PFSK-1 (cell line): ENCODE measurements around the gene DKK2.

Experiments used
- FOXP2 ChIP-seq: optimal IDR thresholded peaks from 2 replicates; pipeline ENCODE3; 2011; ENCODE audit warnings: borderline replicate concordance, control low read depth, inconsistent platforms; ENCODE audit not compliant: insufficient read depth; ENCODE audit errors: extremely low read length, extremely low read depth
- POLR2AphosphoS5 ChIP-seq: IDR thresholded peaks from 2 replicates; pipeline ENCODE4 v1.6.1; 2012; ENCODE audit warnings: low read depth, mild to moderate bottlenecking, control low read depth, low read length, moderate library complexity
- SIN3A ChIP-seq: IDR thresholded peaks from 2 replicates; pipeline ENCODE4 v1.6.1; 2012; ENCODE audit warnings: mild to moderate bottlenecking, low read length, moderate library complexity, borderline replicate concordance; ENCODE audit not compliant: insufficient read depth
- TAF1 ChIP-seq: IDR thresholded peaks from 2 replicates; pipeline ENCODE4 v1.6.1; 2012; ENCODE audit warnings: low read length, control low read depth, borderline replicate concordance; ENCODE audit not compliant: insufficient read depth
- TF ChIP-seq, protein P1 (sequence below), 2 experiments: IDR thresholded peaks; 2 replicates each; pipeline versions ENCODE4 v1.6.1 to v1.8.0; 2011 to 2012; ENCODE audit warnings: low read depth in 2 of 2, low read length in 2 of 2, control low read depth in 1 of 2, inconsistent platforms in 1 of 2, mild to moderate bottlenecking in 1 of 2, moderate library complexity in 1 of 2; ENCODE audit not compliant: insufficient read depth in 1 of 2

Gene DKK2

DNA sequence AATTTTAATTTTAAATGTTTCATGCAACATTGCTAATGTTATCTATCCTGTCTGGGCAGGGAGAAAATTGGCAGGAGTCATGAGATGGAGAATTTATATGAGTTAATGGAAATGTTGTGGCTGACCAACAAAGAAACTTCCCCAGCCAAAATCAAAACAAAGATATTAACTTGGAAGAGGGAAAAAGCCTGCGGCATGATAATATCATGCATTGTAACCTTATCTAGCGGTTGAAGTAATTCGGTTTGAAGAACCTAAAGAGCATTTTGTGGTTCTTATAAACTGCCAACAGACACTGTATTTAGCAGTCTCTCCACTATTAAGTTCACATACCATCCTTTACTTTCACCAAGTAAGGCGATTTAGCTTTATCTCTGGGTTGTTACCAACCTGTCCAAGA is 42.3 kb downstream of the DKK2 start:
- no peak for TF ChIP-seq POLR2AphosphoS5
- no peak for TF ChIP-seq FOXP2
- no peak for TF ChIP-seq TAF1
- TF ChIP-seq SIN3A = no peak
- TF ChIP-seq, protein P1, sequence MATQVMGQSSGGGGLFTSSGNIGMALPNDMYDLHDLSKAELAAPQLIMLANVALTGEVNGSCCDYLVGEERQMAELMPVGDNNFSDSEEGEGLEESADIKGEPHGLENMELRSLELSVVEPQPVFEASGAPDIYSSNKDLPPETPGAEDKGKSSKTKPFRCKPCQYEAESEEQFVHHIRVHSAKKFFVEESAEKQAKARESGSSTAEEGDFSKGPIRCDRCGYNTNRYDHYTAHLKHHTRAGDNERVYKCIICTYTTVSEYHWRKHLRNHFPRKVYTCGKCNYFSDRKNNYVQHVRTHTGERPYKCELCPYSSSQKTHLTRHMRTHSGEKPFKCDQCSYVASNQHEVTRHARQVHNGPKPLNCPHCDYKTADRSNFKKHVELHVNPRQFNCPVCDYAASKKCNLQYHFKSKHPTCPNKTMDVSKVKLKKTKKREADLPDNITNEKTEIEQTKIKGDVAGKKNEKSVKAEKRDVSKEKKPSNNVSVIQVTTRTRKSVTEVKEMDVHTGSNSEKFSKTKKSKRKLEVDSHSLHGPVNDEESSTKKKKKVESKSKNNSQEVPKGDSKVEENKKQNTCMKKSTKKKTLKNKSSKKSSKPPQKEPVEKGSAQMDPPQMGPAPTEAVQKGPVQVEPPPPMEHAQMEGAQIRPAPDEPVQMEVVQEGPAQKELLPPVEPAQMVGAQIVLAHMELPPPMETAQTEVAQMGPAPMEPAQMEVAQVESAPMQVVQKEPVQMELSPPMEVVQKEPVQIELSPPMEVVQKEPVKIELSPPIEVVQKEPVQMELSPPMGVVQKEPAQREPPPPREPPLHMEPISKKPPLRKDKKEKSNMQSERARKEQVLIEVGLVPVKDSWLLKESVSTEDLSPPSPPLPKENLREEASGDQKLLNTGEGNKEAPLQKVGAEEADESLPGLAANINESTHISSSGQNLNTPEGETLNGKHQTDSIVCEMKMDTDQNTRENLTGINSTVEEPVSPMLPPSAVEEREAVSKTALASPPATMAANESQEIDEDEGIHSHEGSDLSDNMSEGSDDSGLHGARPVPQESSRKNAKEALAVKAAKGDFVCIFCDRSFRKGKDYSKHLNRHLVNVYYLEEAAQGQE (IDR thresholded peaks at IDR 0.05; ENCODE audit: insufficient read depth in 1 of 2, low read depth in 2 of 2, low read length in 2 of 2) = no peak

DNA sequence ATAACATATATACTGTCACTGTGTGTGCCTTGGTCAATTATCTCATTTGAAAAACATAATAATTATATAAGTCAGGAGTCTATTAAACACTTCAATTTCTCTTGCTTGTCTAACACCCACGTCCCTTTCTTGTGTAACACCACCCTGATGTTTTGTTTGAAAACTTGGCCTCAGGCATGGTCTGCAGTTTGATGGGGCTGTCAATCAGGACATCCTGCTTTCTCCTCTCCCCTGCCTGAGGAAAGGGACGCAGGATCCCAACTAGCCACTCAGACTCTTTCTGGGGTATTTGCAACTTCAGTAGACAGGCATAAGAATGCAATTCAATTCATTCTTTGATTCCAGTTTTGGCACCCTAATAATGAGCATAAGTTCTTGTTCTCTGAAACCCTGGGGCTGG is 48.8 kb downstream of the DKK2 start:
- no peak for TF ChIP-seq TAF1
- no peak for TF ChIP-seq SIN3A
- TF ChIP-seq, protein P1 (IDR thresholded peaks at IDR 0.05; ENCODE audit: insufficient read depth in 1 of 2, low read depth in 2 of 2, low read length in 2 of 2) = no peak
- no peak for TF ChIP-seq FOXP2
- no peak for TF ChIP-seq POLR2AphosphoS5

- TF ChIP-seq TAF1 (no peak), POLR2AphosphoS5 (no peak), FOXP2 (no peak), SIN3A (no peak)
- TF ChIP-seq, protein P1 (IDR thresholded peaks at IDR 0.05; ENCODE audit: insufficient read depth in 1 of 2, low read depth in 2 of 2, low read length in 2 of 2) = no peak
Observed at GRCh38 chr4:106986486-106986885, 49.6 kb downstream of the DKK2 start.

- no peak for TF ChIP-seq TAF1
- TF ChIP-seq, protein P1 (IDR thresholded peaks at IDR 0.05; ENCODE audit: insufficient read depth in 1 of 2, low read depth in 2 of 2, low read length in 2 of 2) = no peak
- TF ChIP-seq POLR2AphosphoS5 = no peak
- TF ChIP-seq FOXP2 = no peak
- TF ChIP-seq SIN3A = no peak
Observed at GRCh38 chr4:106985830-106986229, 50.3 kb downstream of the DKK2 start.

DNA sequence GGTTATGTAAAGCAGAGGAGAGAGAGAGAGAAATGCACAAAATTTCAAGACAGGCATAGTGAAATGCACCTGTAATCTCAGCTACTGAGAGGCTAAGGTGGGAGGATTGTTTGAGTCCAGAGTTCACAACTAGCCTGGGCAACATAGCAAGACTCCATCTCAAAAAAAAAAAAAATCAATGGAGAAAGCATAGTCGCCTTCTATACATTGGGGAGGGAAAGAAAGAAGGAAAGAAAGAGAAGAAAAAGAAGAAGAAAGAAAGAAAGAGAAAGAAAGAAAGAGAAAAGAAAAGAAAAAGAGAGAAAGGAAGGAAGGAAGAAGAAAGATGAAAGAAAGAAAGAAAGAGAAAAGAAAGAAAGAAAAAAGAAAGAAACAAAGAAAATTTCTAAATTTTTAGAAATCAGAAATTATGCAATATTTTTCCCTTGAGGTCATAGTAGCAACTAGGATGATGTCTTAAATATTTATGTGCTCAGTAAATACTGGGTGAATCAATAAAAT is 53.4 kb downstream of the DKK2 start:
- TF ChIP-seq POLR2AphosphoS5 (no peak), SIN3A (no peak), FOXP2 (no peak), TAF1 (no peak)
- TF ChIP-seq, protein P1 (IDR thresholded peaks at IDR 0.05; ENCODE audit: insufficient read depth in 1 of 2, low read depth in 2 of 2, low read length in 2 of 2) = no peak
